ENCODE measurements around the gene ARMS2. TPM values are rescaled to one million over a fixed set of nuclear protein-coding genes. Genes with fewer than 3 reads are reported as not detected.

ARMS2 gene
- total RNA-seq, 1 donor from 2014 or later = not detected

DNA sequence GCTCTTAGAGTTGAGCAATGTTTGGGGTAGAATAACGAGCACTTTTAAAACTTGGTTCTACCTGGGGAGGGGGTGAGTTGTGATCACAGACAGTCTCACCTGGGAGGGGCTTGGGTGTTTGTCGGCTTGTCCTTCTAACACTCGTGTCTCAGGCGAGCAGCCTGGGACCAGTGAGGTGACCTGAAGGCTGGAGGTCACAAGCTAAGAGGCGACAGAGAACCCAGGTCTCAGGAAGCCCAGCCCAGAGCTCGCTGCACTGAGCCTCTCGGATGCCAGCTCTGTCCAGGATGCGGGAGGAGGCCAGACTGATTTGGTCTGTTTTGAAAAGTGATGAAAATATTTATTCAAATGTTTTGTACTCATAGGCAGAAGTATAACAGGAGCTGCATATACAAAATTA, 18.7 kb downstream of the ARMS2 start:
- no peak for ATAC-seq

GRCh38 chr10:122474131-122474818, 19.8 kb downstream of the ARMS2 start:
- ATAC-seq = no peak

DNA sequence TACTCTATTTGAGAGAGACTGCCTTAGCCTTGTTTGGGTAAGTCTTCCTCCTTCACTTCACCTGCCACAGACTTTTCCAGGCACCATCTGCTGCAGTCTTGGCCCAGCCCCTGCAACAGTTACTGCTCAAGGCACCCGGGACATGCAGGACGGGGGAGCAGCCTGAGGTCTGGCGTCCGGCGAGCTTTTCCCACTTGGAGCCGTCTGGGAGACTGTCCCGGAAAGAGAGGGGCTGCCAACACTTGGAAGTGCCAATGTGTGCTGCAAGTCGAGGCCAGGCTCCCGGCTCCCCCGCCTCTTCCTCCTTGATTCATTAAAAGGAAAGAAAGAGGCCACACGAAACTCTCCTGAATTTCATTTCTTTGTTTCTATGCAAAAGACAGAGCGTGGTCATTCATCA, 20.6 kb downstream of the ARMS2 start:
- no peak for ATAC-seq

DNA sequence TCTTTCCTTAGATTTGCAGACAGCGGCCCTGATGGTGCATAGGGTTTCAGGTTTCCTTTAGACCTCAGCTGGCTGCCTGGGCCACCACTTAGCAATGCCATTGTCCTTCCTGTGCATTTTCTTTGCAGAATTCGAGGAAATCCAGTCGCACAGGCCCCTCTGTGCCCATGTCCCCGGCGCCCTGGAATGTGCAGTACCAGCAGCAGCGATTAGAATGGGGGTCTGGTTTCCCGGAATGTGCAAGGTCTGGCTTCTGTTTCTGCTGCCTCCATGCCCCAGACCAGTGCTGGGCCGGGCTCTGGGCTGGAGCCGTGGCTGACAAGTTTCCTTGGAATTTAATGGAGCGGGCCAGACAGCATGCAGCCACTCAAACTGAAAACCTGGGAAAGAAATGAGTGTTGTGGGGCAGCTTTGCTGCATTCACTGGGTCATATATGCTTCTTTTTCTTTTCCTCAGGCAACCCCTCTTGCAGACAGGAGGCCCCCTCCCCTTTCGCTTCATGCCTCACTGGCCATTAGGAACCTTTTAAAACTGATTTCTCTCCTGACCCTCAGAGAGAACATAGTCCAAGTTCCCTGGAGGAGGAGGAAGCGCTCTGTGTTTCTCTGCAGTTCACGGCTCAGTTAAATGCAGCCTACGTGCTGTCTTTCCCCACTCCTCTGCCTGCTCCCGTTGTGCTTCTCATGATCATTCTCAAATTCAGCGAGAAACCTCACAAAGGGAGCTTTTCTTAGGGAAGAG, 21.3 kb downstream of the ARMS2 start:
- no peak for ATAC-seq

GRCh38 chr10:122476333-122476695, 21.9 kb downstream of the ARMS2 start:
- peak; percentile 86 for ATAC-seq

- ATAC-seq = no peak
Measured at GRCh38 chr10:122477436-122477835, 23.0 kb downstream of the ARMS2 start.

DNA sequence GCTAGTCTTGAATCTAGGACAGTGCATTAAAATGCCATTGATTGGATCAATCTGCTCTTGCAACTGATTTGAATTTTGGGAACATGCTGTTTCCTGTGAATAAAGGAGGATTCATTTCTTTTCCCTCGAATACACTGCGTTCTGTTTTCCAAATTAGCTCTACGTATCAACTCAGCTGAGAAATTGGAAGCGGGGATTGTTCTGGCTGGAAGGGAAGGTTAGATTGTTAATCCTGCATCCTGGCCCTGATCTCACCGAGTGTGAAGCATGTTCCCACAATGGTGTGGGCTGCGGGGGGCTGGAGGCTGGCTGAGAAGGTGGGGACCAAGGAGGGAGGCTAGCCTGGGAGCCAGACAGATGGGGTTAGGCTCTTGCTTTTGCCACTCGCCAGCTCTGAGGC, 24.5 kb downstream of the ARMS2 start:
- ATAC-seq = no peak

GRCh38 chr10:122480146-122480833, 25.8 kb downstream of the ARMS2 start:
- no peak for ATAC-seq

DNA sequence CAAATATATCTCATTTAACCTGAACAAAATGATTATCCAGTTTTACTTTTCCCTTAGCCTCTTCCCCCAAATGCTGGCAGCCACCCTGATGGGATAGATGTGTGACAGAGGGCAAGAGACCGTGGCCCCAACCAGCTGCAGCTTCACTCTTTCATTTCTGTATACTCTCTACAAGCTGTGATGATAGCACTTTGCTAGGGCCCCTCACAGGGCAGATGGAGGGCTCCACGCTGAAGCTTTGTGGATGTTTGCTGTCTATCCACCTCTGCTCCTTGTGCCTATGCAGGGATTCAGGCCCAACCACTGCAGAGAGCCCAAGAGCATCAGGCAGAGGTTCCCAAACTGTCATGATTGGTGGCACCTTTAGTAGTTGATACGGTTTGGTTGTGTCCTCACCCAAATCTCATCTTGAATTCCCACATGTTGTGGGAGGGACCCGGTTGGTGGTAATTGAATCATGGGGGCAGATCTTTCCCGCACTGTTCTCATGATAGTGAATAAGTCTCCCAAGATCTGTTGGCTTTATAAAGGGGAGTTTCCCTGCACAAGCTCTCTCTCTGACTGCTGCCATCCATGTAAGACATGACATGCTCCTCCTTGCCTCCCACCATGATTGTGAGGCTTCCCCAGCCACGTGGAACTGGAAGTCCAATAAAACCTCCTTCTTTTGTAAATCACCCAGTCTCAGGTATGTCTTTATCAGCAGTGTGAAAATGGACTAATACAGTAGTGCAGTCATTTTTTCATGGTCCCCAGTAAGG, 27.0 kb downstream of the ARMS2 start:
- ATAC-seq = no peak

- no peak for ATAC-seq
Measured at GRCh38 chr10:122484276-122485060, 30.0 kb downstream of the ARMS2 start.

- no peak for ATAC-seq
Measured at GRCh38 chr10:122485670-122486069, 31.2 kb downstream of the ARMS2 start.

GRCh38 chr10:122486406-122487080, 32.1 kb downstream of the ARMS2 start:
- ATAC-seq = no peak

DNA sequence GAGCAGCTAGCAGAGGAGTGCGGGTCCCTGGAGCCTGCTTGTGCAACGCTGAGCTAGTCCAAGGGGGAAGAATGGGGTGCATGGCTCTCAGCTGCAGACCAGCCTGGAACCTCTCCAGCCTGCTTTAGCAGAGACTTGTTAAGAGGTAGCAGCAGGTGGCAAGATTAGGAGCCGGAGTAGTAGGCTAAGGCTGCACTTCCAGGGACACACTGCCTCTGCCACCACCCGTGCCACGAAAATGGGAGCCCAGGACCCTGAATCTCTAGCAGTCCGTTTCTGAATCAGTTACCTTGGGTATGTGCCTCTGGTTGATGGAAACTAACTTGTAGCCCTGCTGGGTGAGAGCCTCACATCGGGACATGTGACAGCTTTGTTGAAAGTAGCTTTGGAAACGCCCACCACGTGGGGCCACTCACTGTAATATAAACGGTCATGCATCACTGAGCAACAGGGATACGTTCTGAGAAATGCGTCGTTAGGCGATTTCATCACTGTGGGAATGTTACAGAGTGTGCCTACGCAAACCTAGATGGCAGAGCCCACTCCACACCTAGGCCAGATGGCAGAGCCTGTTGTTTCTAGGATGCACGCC, 32.8 kb downstream of the ARMS2 start:
- no peak for ATAC-seq

- no peak for ATAC-seq
Measured at GRCh38 chr10:122490268-122490667, 35.8 kb downstream of the ARMS2 start.

- ATAC-seq = peak; percentile 81
Measured at GRCh38 chr10:122490786-122491680, 36.6 kb downstream of the ARMS2 start.

GRCh38 chr10:122492006-122492405, 37.6 kb downstream of the ARMS2 start:
- ATAC-seq = no peak

- ATAC-seq = no peak
Measured at GRCh38 chr10:122492999-122493481, 38.6 kb downstream of the ARMS2 start.

GRCh38 chr10:122493761-122494160, 39.3 kb downstream of the ARMS2 start:
- no peak for ATAC-seq

DNA sequence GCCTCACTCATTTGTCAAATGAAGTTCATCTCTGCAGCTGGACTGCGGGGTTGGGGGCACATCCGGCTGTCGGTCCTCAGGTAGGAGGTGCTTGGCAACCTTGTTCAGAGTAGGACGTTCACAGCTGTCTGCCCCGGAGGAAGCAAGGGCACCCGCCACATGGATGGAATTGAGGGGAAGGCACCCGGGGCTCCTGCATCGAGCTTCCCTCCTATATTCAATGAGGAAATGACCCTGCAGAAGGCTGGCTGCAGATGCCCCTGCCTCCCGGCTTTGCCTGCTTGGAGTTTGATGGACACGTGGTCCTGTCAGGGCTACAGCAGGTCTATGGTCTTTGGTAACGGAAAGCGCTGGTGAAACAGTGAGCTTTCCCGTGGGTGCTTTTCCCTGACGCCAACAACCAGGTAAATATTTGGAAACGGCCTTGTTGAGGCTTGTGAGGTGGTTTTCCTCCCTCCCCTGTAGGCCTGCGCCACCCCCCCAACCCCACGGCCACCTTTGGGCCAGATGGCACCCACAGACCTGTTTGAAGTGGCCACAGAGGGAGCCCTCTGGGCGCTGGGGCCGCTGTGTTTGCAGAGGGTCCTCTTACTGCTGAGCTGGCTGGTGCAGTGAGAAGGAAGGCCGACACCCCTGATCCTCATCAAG, 39.8 kb downstream of the ARMS2 start:
- ATAC-seq = no peak

All from esophagus mucosa (tissue), 1 donor.